ENCODE data around the gene PFKFB3. TPM values are rescaled to one million over a fixed set of nuclear protein-coding genes. Genes with fewer than 3 reads are reported as not detected.

The PFKFB3 gene
- total RNA-seq, 1 donor from 2014 or later: 64.5 TPM

GRCh38 chr10:6213908-6214307 is 11.2 kb downstream of the PFKFB3 start:
- Mint-ChIP-seq H3K27me3 (no peaks in the 10 kb centered on the region), H3K4me1 (ENCODE audit: low read depth) (peaks cover 13% of the 10 kb centered on the region), H3K27ac (peak overlapping the region; percentile 68), H3K36me3 (ENCODE audit: insufficient read depth) (peaks cover 17% of the 10 kb centered on the region), H3K9me3 (ENCODE audit: low read depth) (no peaks in the 10 kb centered on the region), H3K4me3 (ENCODE audit: low read depth) (no peak overlapping the region)
- TF ChIP-seq CTCF (IDR thresholded peaks at IDR 0.05; ENCODE audit: unreplicated experiment): no peak
- no peak for DNase-seq (ENCODE audit: low spot score, unreplicated experiment)

- Mint-ChIP-seq H3K27ac (no peak overlapping the region), H3K4me1 (ENCODE audit: low read depth) (peaks cover 13% of the 10 kb centered on the region), H3K36me3 (ENCODE audit: insufficient read depth) (peaks cover 20% of the 10 kb centered on the region), H3K27me3 (no peaks in the 10 kb centered on the region), H3K9me3 (ENCODE audit: low read depth) (no peaks in the 10 kb centered on the region), H3K4me3 (ENCODE audit: low read depth) (no peak overlapping the region)
- no peak for DNase-seq (ENCODE audit: low spot score, unreplicated experiment)
- TF ChIP-seq CTCF (IDR thresholded peaks at IDR 0.05; ENCODE audit: unreplicated experiment): no peak
Observed at GRCh38 chr10:6214612-6215011, 11.9 kb downstream of the PFKFB3 start.

- Mint-ChIP-seq H3K27me3 (no peaks in the 10 kb centered on the region), H3K27ac (no peak overlapping the region), H3K4me1 (ENCODE audit: low read depth) (peaks cover 11% of the 10 kb centered on the region), H3K9me3 (ENCODE audit: low read depth) (no peaks in the 10 kb centered on the region), H3K36me3 (ENCODE audit: insufficient read depth) (peaks cover 20% of the 10 kb centered on the region), H3K4me3 (ENCODE audit: low read depth) (no peak overlapping the region)
- no peak for DNase-seq (ENCODE audit: low spot score, unreplicated experiment)
- TF ChIP-seq CTCF (IDR thresholded peaks at IDR 0.05; ENCODE audit: unreplicated experiment): no peak
Observed at GRCh38 chr10:6215241-6215640, 12.5 kb downstream of the PFKFB3 start.

- Mint-ChIP-seq H3K4me3 (ENCODE audit: low read depth) (no peak overlapping the region), H3K9me3 (ENCODE audit: low read depth) (no peaks in the 10 kb centered on the region), H3K27ac (no peak overlapping the region), H3K27me3 (no peaks in the 10 kb centered on the region), H3K4me1 (ENCODE audit: low read depth) (peaks cover 10% of the 10 kb centered on the region), H3K36me3 (ENCODE audit: insufficient read depth) (peaks cover 24% of the 10 kb centered on the region)
- no peak for DNase-seq (ENCODE audit: low spot score, unreplicated experiment)
- no peak for TF ChIP-seq CTCF (IDR thresholded peaks at IDR 0.05; ENCODE audit: unreplicated experiment)
Observed at GRCh38 chr10:6215683-6216484, 13.2 kb downstream of the PFKFB3 start.

GRCh38 chr10:6216916-6217315 is 14.2 kb downstream of the PFKFB3 start:
- Mint-ChIP-seq H3K4me3 (ENCODE audit: low read depth) (no peak overlapping the region), H3K27ac (peak overlapping the region; percentile 81), H3K36me3 (ENCODE audit: insufficient read depth) (peaks cover 29% of the 10 kb centered on the region), H3K27me3 (no peaks in the 10 kb centered on the region), H3K4me1 (ENCODE audit: low read depth) (peaks cover 1% of the 10 kb centered on the region), H3K9me3 (ENCODE audit: low read depth) (no peaks in the 10 kb centered on the region)
- TF ChIP-seq CTCF (IDR thresholded peaks at IDR 0.05; ENCODE audit: unreplicated experiment): no peak
- DNase-seq (ENCODE audit: low spot score, unreplicated experiment): no peak

Measured in progenitor cell of endocrine pancreas (in vitro differentiated cells).